Measurements from ENCODE around the gene NAA25.
"Not testable (repeated sequence)": the region's sequence is repeated elsewhere in the genome, so short reads cannot be mapped to it uniquely, and the experiment has no call there.

NAA25 gene

DNA sequence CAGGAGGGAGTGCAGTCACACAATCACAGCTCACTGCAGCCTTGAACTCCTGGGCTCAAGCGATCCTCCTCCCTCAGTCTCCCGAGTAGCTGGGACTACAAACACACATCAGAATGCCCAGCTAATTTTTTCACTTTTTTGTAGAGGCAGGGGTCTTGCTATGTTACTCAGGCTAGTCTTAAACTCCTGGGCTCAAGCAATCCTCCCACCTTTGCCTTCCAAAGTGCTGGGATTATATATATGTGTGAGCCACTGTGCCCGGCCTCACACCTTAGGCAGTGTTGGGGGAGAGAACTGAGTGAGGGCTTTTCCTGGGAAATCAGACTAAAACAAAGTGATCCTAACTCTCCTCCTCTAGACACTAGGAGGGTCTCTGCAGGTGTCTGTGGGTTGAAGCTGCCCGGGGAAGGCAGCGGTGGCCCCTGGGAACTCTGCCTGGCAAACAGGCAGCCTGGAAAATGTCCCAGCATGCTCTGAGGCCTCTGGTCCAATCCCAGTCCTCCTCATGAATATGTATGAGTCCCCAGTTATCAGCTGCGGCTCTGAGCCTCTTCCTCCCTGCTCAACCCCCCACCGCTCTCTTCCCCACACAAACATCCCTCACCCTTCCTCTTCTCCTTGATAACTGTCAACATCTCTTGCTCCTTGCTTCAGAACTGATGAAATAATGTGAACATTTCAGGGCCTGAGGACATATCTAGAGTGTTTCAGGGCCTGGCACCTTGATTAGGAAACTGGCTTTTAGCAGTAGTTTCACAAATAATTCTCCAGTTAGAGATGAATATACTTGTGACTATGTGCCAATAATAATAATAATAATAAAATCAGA, 7.9 kb upstream of the NAA25 start:
- DNase-seq: peak; percentile 82

- DNase-seq: no peak
Observed at GRCh38 chr12:112115259-112116045, 6.9 kb upstream of the NAA25 start.

DNA sequence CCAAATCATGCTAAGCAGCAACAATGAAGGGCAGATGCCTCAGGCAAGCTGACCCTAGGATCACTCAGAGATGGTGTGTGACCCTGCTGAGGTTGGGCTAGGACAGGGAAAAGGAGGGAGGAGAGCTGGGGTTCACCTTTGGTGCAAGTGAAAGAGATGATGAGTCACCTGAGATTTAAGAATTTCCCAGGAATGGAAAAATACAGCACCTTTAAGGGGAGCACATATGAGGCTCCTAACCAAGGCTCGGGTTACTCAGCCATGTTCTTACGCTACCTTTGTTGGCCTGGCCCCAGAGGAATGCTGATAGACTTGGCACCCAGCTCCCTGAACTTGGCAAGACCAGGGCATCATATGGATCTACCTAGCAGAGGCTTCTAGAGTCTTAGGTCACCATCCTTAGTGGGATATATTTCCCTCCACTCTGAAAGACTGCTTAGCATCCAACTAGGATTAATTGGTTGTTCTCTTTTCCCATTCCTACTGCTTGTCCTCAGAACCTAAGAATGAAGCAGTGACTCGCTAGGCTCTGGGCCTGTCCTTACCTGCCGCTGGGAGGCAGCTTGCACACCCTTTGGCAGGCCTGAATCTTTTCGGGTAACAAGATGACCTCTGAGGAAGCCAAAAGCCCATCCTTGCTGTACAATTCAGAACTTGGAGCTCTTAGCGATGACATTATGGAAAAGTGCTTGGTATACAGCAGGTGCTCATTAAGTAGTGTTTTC, 4.0 kb upstream of the NAA25 start:
- no peak for DNase-seq

DNA sequence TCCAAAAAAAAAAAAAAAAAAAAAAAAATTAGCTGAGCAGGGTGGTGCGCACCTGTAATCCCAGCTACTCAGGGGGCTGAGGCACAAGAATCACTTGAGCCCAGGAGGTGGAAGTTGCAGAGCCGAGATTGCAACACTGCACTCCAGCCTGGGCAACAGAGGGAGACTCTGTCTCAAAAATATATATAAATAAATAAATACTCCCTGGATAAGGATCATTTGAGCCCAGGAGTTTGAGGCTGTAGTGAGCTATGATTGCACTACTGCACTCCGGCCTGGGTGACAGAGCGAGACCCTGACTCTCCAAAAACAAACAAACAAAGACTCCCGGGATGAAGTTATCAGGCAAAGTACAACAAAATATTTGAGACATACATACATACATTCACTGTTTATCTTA, 3.3 kb upstream of the NAA25 start:
- DNase-seq: no peak

- DNase-seq: not testable (repeated sequence)
Observed at GRCh38 chr12:112110787-112111662, 2.4 kb upstream of the NAA25 start.

GRCh38 chr12:112107306-112108201, 1.0 kb downstream of the NAA25 start:
- peak; percentile 67 for DNase-seq

- DNase-seq: no peak
Observed at GRCh38 chr12:112105891-112106290, 2.7 kb downstream of the NAA25 start.

GRCh38 chr12:112103758-112104503, 4.7 kb downstream of the NAA25 start:
- no peak for DNase-seq

DNA sequence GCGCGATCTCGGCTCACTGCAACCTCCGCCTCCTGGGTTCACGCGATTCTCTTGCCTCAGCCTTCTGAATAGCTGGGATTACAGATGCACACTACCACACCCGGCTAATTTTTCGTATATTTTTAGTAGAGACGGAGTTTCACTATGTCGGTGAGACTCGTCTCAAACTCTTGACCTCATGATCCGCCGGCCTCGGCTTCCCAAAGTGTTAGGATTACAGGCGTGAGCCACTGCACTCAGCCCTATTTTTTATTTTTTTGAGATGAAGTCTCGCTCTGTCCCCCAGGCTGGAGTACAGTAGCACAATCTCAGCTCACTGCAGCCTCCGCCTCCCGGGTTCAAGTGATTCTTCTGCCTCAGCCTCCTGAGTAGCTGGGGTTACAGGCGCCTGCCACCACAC, 5.8 kb downstream of the NAA25 start:
- not testable (repeated sequence) for DNase-seq

- DNase-seq: no peak
Observed at GRCh38 chr12:112102127-112102526, 6.5 kb downstream of the NAA25 start.

- not testable (repeated sequence) for DNase-seq
Observed at GRCh38 chr12:112100500-112100899, 8.1 kb downstream of the NAA25 start.

DNA sequence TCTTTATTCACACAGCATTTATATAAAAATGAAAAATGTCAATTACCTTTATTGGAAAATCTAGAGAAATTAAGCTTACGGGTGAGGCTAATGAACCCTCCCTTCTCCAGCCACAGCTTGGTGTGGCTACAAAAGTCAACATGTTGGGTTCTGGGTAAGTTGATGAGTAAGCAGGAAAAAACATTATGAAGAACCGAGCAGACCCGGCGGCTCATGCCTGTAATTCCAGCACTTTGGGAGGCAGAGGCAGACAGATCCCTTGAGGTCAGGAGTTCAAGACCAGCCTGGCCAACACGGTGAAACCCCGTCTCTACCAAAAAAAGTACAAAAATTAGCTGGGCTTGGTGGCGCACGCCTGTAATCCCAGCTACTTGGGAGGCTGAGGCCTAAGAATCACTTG, 10.9 kb downstream of the NAA25 start:
- no peak for DNase-seq

DNA sequence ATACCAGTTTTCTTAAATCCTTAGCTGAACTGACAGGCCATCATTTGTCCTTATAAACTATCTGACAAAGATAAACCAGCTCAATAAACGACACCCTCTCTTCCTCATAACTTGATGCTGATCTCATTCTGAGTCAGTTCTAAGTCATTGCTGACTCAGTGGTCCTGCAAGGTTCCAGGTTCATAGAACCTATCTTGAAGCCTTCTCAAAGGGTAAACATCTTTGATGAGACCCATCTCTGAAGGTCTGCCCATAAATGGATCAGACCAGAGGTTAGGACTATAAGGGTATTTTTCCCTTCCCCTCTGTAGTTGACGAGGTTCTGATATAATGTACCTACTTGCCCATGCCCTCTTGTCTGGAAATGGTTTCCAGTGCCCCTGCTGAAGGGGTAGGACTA, 11.9 kb downstream of the NAA25 start:
- no peak for DNase-seq

DNA sequence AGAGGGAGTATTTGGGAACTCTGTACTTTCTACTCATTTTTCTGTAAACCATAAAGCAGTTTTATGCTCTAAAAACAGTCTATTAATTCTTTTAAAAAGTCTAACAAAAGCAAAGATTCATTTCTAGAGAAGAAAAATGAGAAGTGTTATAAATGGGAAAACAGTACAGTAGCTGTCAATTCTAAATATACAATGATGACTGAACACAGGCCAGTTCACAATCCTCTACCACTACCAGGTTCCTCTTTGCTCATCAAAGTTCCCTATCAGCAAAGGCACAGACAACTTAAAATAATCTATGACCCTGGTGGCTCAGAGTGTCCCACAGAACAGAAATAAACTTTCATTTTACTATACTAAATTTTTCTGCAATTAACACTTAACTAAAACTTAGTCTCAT, 12.5 kb downstream of the NAA25 start:
- no peak for DNase-seq

- no peak for DNase-seq
Observed at GRCh38 chr12:112091563-112091962, 17.0 kb downstream of the NAA25 start.

GRCh38 chr12:112087851-112088250, 20.7 kb downstream of the NAA25 start:
- DNase-seq: no peak

DNA sequence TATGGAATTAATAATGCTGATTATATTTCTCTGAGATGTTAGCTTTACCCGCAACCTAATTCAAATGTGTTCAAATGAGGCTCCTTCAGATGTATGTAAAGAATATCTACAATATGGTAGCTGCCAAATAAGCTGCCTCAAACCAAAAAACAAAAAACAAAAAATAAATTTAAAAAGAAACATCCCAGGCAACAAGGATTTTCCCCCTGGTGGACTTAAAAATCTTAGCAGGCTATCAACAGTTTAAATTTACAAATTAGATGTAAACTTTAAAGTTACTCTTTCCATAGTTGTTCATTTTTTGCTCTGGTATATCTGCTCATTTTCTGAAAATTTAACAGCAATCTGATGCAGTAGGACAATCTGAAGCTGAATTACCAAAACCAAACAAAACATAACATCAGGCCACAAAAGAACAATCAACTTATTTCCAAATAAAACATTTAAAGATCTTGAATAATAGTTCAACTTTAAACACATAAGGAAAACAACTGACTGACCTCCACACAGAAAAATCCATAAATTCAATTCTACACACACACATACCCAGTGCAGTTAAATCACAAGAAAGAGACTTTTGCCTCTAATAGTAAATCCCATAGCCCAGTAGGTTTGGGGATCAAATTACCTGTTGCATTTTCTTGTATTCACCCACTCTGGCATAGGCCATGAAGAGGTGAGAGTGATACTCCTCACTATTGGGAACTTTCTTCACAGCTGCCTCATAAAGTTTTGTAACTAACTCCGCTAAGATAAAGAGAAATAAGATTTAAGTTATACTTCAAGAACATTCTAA, 21.3 kb downstream of the NAA25 start:
- DNase-seq: no peak

- DNase-seq: no peak
Observed at GRCh38 chr12:112066566-112066965, 42.0 kb downstream of the NAA25 start.

- DNase-seq: no peak
Observed at GRCh38 chr12:112063273-112063672, 45.3 kb downstream of the NAA25 start.

DNA sequence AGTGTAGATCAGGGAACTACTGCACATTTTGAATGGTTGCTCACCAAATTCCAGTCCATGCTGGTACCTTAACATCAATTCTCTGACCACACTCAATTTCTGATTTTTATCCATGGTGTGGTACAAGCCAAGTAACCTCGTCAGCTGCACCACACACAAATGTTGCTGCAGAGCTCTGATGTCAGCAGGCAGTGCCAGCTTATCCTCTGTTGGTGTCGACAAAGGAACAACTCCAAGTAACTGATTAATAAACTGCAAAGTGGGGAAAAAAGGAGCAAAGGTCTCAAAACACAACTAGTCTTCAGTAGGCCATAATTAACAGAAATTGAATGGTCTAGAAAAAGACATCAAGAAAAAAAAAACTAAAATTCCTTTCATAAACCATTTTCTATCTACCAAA, 47.4 kb downstream of the NAA25 start:
- DNase-seq: no peak
